ENCODE results near the gene CHST1.

CHST1 gene

GRCh38 chr11:45657496-45658260 is 7.7 kb downstream of the CHST1 start:
- TF ChIP-seq GLIS3 (CRISPR knock-in tag; IDR thresholded peaks at IDR 0.05) (no peak), TSHZ2 (CRISPR knock-in tag; IDR thresholded peaks at IDR 0.05) (no peak), CSDC2 (CRISPR knock-in tag; IDR thresholded peaks at IDR 0.05) (no peak), PATZ1 (CRISPR knock-in tag; IDR thresholded peaks at IDR 0.05; ENCODE audit: borderline replicate concordance) (no peak), ZFP3 (CRISPR knock-in tag; IDR thresholded peaks at IDR 0.05) (no peak), ESRRG (CRISPR knock-in tag; IDR thresholded peaks at IDR 0.05) (no peak), ZFP30 (CRISPR knock-in tag; IDR thresholded peaks at IDR 0.05) (no peak), POU6F1 (CRISPR knock-in tag; IDR thresholded peaks at IDR 0.05; ENCODE audit: borderline replicate concordance, low read depth) (no peak), PPARA (CRISPR knock-in tag; IDR thresholded peaks at IDR 0.05; ENCODE audit: borderline replicate concordance) (no peak), CREB5 (CRISPR knock-in tag; IDR thresholded peaks at IDR 0.05; ENCODE audit: low read depth) (no peak), TCF4 (CRISPR knock-in tag; IDR thresholded peaks at IDR 0.05; ENCODE audit: borderline replicate concordance) (no peak), ISL1 (CRISPR knock-in tag; IDR thresholded peaks at IDR 0.05) (no peak), ARNTL (CRISPR knock-in tag; IDR thresholded peaks at IDR 0.05; ENCODE audit: borderline replicate concordance, low read depth) (no peak), ZNF70 (CRISPR knock-in tag; IDR thresholded peaks at IDR 0.05) (no peak), ZC3H10 (CRISPR knock-in tag; IDR thresholded peaks at IDR 0.05) (no peak), BACH2 (CRISPR knock-in tag; IDR thresholded peaks at IDR 0.05; ENCODE audit: borderline replicate concordance) (no peak), OSR1 (CRISPR knock-in tag; IDR thresholded peaks at IDR 0.05) (no peak)
- ATAC-seq: no peak

GRCh38 chr11:45655831-45656230 is 9.6 kb downstream of the CHST1 start:
- no peak for ATAC-seq

More at GRCh38 chr11:45655831-45656230, 9.6 kb downstream of the CHST1 start:
- TF ChIP-seq GLIS3 (CRISPR knock-in tag; IDR thresholded peaks at IDR 0.05) (no peak), BACH2 (CRISPR knock-in tag; IDR thresholded peaks at IDR 0.05; ENCODE audit: borderline replicate concordance) (no peak), ZNF8 (CRISPR knock-in tag; IDR thresholded peaks at IDR 0.05) (no peak), POU6F1 (CRISPR knock-in tag; IDR thresholded peaks at IDR 0.05; ENCODE audit: borderline replicate concordance, low read depth) (no peak), TSHZ2 (CRISPR knock-in tag; IDR thresholded peaks at IDR 0.05) (no peak), SNAI2 (CRISPR knock-in tag; IDR thresholded peaks at IDR 0.05) (no peak), PATZ1 (CRISPR knock-in tag; IDR thresholded peaks at IDR 0.05; ENCODE audit: borderline replicate concordance) (no peak), ZC3H10 (CRISPR knock-in tag; IDR thresholded peaks at IDR 0.05) (no peak), CSDC2 (CRISPR knock-in tag; IDR thresholded peaks at IDR 0.05) (no peak), ZNF565 (CRISPR knock-in tag; conservative IDR thresholded peaks at IDR 0.05; ENCODE audit: low read depth) (no peak), OSR1 (CRISPR knock-in tag; IDR thresholded peaks at IDR 0.05) (no peak), ESRRG (CRISPR knock-in tag; IDR thresholded peaks at IDR 0.05) (no peak), ISL1 (CRISPR knock-in tag; IDR thresholded peaks at IDR 0.05) (no peak), PPARA (CRISPR knock-in tag; IDR thresholded peaks at IDR 0.05; ENCODE audit: borderline replicate concordance) (no peak), ZFP30 (CRISPR knock-in tag; IDR thresholded peaks at IDR 0.05) (no peak), TCF4 (CRISPR knock-in tag; IDR thresholded peaks at IDR 0.05; ENCODE audit: borderline replicate concordance) (no peak), CREB5 (CRISPR knock-in tag; IDR thresholded peaks at IDR 0.05; ENCODE audit: low read depth) (no peak)
